ENCODE data around the gene PMPCB.

PMPCB gene

GRCh38 chr7:103325744-103326143 is 28.5 kb downstream of the PMPCB start:
- DNase-seq (ENCODE audit: low spot score): no peak

- no peak for DNase-seq (ENCODE audit: low spot score)
Observed at GRCh38 chr7:103336761-103337160, 39.5 kb downstream of the PMPCB start.

- no peak for DNase-seq (ENCODE audit: low spot score)
Observed at GRCh38 chr7:103338864-103339263, 41.6 kb downstream of the PMPCB start.

- no peak for DNase-seq (ENCODE audit: low spot score)
Observed at GRCh38 chr7:103341466-103341865, 44.2 kb downstream of the PMPCB start.

GRCh38 chr7:103343332-103343731 is 46.1 kb downstream of the PMPCB start:
- no peak for DNase-seq (ENCODE audit: low spot score)

- peak; percentile 30 for DNase-seq (ENCODE audit: low spot score)
Observed at GRCh38 chr7:103343758-103344452, 46.7 kb downstream of the PMPCB start.

- peak; percentile 91 for DNase-seq (ENCODE audit: low spot score)
Observed at GRCh38 chr7:103344453-103345149, 47.4 kb downstream of the PMPCB start, which contains the start of gene DNAJC2. DNAJC2 (minus strand) TSS chr7:103344767; CDS start chr7:103344622, 145 bp downstream.

- no peak for DNase-seq (ENCODE audit: low spot score)
Observed at GRCh38 chr7:103346396-103346795, 49.2 kb downstream of the PMPCB start.

- peak; percentile 83 for DNase-seq (ENCODE audit: low spot score)
Observed at GRCh38 chr7:103347507-103348267, 50.5 kb downstream of the PMPCB start, which contains the start of gene PSMC2. PSMC2 (plus strand) TSS chr7:103347643; CDS start chr7:103347712, 69 bp downstream.

- DNase-seq (ENCODE audit: low spot score): no peak
Observed at GRCh38 chr7:103348452-103348851, 51.2 kb downstream of the PMPCB start.

GRCh38 chr7:103348959-103349358 is 51.7 kb downstream of the PMPCB start:
- DNase-seq (ENCODE audit: low spot score): no peak

GRCh38 chr7:103349805-103350204 is 52.6 kb downstream of the PMPCB start:
- no peak for DNase-seq (ENCODE audit: low spot score)

All from AG08396 (cell line).